WI38 (cell line): Measurements from ENCODE around the gene MYL12A.
"Not testable (repeated sequence)": the region's sequence is repeated elsewhere in the genome, so short reads cannot be mapped to it uniquely, and the experiment has no call there.

Experiments
- H3K4me3 ChIP-seq: 2 replicates; pipeline ENCODE4 v1.5.1; 2011; ENCODE audit warnings: low read depth, mild to moderate bottlenecking, control low read depth, low read length
- TF ChIP-seq, protein P1 (sequence below): IDR thresholded peaks from 2 replicates; pipeline ENCODE4 v1.5.1; 2012; ENCODE audit warnings: low read depth, mild to moderate bottlenecking, control low read depth, low read length

The MYL12A gene

DNA sequence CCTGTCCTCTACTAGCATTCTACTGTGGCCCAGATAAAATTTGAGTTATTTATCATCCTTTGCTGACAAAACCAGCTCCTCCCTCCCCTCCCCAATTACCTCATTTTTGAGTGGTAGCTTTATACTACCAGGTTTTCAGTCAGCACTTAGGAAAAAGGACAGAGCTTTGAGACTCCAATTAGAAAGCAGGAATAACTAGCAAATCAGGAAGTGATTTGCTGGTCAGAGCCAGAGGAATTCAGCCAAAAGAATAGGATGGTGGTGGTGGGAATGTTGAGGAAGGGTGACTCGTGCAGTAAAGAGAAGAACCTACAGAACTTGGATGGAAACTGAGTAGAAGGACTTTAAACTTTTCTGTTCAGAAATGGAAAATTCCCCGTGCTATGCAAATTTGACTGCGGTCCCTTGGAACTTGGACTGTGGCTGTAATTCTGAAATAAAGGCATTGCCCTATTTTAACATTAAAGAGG lies 18.0 kb downstream of the MYL12A start:
- H3K4me3 ChIP-seq: no peak overlapping the region
- TF ChIP-seq, protein P1, sequence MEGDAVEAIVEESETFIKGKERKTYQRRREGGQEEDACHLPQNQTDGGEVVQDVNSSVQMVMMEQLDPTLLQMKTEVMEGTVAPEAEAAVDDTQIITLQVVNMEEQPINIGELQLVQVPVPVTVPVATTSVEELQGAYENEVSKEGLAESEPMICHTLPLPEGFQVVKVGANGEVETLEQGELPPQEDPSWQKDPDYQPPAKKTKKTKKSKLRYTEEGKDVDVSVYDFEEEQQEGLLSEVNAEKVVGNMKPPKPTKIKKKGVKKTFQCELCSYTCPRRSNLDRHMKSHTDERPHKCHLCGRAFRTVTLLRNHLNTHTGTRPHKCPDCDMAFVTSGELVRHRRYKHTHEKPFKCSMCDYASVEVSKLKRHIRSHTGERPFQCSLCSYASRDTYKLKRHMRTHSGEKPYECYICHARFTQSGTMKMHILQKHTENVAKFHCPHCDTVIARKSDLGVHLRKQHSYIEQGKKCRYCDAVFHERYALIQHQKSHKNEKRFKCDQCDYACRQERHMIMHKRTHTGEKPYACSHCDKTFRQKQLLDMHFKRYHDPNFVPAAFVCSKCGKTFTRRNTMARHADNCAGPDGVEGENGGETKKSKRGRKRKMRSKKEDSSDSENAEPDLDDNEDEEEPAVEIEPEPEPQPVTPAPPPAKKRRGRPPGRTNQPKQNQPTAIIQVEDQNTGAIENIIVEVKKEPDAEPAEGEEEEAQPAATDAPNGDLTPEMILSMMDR: no peak

DNA sequence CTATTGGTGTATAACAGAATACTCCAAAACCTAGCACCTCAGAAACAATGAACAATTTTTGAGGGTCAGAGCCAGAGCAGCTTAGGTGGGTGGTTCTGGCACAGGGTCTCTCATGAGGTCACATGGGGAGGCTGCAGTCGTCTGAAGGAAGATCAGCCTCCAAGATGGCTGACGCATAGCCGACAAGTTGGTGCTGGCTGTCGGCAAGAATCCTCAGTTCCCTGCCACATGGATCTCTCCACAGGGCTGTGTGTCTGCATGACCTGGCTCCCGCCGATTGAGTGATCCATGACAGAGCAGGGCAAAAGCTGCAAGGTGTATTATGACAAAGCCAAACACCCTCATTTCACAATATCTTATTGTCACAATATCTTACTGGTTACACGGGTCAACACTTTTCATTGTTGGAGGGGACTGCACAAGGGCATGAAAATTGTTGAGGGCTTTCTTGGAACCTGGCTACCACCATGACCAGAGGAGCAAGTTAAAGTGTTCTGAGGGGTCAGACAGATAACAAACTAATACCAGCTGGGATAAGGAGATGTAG lies 18.5 kb downstream of the MYL12A start:
- TF ChIP-seq, protein P1: no peak
- no peak overlapping the region for H3K4me3 ChIP-seq

DNA sequence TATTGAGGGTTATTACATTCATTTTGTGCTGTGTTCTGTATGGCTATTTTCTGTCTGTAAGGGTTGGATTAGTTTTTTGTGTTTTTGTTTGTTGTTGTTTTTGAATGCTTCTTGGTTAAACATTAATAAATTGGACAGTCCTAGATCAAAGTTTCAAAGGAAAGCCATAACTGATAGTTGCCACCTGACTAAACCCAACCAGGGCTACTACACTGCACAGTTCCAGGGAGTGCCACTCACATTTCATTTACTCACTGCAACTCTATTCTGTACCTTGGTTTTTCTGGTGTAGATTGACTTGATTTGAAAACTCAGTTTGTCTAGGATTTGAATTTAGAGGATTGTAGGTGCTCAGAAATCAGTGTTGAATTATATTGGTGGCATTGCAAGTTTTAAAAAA lies 20.7 kb downstream of the MYL12A start:
- TF ChIP-seq, protein P1: no peak
- no peak overlapping the region for H3K4me3 ChIP-seq

DNA sequence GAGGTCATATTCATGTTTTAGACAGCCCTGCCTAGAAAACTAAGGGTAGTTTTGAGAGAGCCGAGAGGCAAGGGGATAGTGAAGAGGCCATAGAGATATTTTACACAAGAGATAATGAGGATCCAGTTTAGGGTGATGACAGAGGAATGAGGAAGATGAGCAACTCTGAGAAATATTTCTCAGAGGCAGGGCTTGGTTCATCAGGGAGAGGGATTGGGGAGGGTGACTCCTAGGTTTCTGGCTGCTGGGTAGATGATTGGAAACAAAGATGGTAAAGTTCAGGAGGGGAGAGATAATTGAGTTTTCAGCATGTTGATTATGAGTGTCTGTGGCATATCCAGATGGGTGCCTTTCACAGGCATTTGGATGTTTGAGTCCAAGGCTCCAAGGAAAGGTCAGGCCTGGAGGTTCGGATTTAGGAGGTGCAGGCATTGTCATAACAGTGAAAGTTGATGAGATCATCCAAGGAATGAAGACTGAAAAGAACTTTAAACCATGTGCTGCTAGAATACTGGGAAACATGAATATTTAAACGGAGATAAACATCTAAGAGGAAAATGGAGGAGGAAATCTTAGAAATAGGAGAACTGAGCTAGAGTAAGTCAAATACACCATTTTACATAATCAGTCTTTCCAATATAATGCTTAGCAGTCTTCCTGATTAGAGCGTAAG lies 21.8 kb downstream of the MYL12A start:
- TF ChIP-seq, protein P1: no peak
- H3K4me3 ChIP-seq: no peak overlapping the region

DNA sequence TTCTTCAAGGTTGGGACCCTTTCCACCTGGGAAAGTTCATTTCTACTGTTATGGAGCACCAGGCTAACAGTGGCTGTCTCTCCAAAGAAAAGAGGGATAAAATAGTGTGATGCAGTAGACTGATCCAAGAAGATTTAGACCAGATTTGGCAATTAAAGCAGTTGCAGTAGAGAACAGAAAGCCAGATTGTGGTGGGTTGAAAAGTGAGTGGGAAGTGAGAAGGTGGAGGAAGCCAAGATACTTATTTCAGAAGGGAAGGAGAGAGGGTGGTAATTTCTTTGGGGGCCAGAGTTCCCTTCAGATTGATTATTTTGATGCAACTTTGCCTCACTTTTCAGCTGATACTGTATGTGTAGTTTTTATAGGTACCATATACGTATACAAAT lies 22.3 kb downstream of the MYL12A start:
- H3K4me3 ChIP-seq: no peak overlapping the region
- TF ChIP-seq, protein P1: no peak

DNA sequence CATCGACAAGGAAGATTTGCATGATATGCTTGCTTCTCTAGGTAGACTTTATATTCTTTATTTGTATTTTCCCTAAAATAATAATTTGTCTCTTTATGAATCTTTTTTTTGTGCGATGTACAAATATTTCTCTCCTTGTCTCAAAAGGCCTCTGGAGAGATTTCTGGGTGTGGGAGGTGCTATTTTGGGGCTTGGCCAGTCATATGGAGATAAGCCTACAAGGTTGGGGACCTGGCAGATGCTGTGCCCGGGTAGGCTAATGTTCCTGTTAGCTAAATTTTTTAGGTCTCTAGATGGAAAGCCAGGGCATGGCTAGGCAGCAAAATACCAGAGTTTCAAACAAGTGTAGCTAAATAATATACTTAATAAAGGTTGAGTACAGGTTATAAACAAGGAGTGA lies 25.4 kb downstream of the MYL12A start:
- H3K4me3 ChIP-seq: no peak overlapping the region
- TF ChIP-seq, protein P1: no peak

DNA sequence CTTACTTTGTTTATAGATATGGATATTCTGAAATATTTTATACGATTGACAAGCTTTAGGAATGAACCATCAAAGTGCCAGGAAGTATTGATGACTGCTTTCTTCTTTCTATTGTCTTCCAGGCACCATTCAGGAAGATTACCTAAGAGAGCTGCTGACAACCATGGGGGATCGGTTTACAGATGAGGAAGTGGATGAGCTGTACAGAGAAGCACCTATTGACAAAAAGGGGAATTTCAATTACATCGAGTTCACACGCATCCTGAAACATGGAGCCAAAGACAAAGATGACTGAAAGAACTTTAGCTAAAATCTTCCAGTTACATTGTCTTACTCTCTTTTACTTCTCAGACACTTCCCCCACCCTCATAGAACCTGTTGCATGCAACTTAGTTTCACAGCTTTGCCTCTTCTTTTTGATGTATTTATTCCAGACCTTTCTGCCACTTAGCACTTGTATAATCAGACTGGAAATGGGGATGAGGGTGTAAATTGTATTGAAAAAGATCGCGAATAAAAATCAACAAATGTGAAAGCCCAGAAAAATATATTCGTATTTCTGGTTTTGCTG lies 30.1 kb downstream of the MYL12A start:
- H3K4me3 ChIP-seq: not testable (repeated sequence)
